Peyer's patch (tissue), 4 donors: ENCODE measurements around the gene ASPSCR1. TPM values are rescaled to one million over a fixed set of nuclear protein-coding genes. Genes with fewer than 3 reads are reported as not detected.

Source experiments
- DNase-seq, 3 donors: peaks; one replicate each; pipeline ENCODE4 v3.0.0-alpha.2; 2017 to 2019
- H3K27ac ChIP-seq, 4 donors: fragments of 200-600 bp; sonication (generic); one replicate each; pipeline ENCODE4 v1.5.1; 2016 to 2019
- H3K27me3 ChIP-seq, 2 donors: fragments of 200-600 bp; sonication (generic); one replicate each; pipeline ENCODE4 v1.5.1; 2019
- H3K36me3 ChIP-seq, 3 donors: fragments of 200-600 bp; sonication (generic); one replicate each; pipeline ENCODE4 v1.5.1; 2016 to 2019
- H3K4me1 ChIP-seq, 4 donors: fragments of 200-600 bp; sonication (generic); one replicate each; pipeline ENCODE4 v1.5.1; 2016 to 2019
- H3K4me3 ChIP-seq, 4 donors: fragments of 200-600 bp; sonication (generic); 1 replicate in 3 of 4; 2 replicates in 1 of 4; pipeline ENCODE4 v1.5.1; 2016 to 2019; ENCODE audit warnings: mild to moderate bottlenecking in 1 of 4
- H3K9me3 ChIP-seq, 4 donors: fragments of 200-600 bp; sonication (generic); one replicate each; pipeline ENCODE4 v1.5.1; 2016 to 2019; ENCODE audit warnings: mild to moderate bottlenecking in 1 of 4
- CTCF ChIP-seq, 6 experiments: fragments of 450-650 bp in 4 of 6; fragments of 200-600 bp in 2 of 6; sonication (generic) in 1 of 6; IDR thresholded peaks; one replicate each; pipeline ENCODE4 v1.5.1; 2017 to 2019; ENCODE audit warnings: antibody characterized with exemption in 6 of 6, mild to moderate bottlenecking in 3 of 6, moderate library complexity in 1 of 6
- POLR2A ChIP-seq, 2 donors: fragments of 450-650 bp; IDR thresholded peaks; one replicate each; pipeline ENCODE4 v1.5.1; 2017; ENCODE audit warnings: antibody characterized with exemption in 2 of 2, mild to moderate bottlenecking in 2 of 2, moderate library complexity in 2 of 2
- total RNA-seq, 4 donors: library from RNA; depleted of rRNA; stranded (reverse); fragments of >200 nt; gene quantifications; one replicate each; pipeline ENCODE4 v1.1.0, GENCODE V29; 2016

Gene ASPSCR1
- total RNA-seq, 4 donors from 2014 or later = 31.6 to 70.1 (median 49.9) TPM

- peak overlapping the region in 3 of 4 donors; percentile 42 to 74 (median 73) for H3K27ac ChIP-seq
- H3K4me1 ChIP-seq = peaks cover 3 to 35% (median 19%) of the 10 kb centered on the region in 4 donors
- no peaks in the 10 kb centered on the region for H3K9me3 ChIP-seq
- peaks cover 0 to 14% (median 0%) of the 10 kb centered on the region in 3 donors for H3K36me3 ChIP-seq
- TF ChIP-seq POLR2A (IDR thresholded peaks at IDR 0.05) = no peak
- TF ChIP-seq CTCF (IDR thresholded peaks at IDR 0.05) = peak; percentile 34 to 89 (median 73)
- H3K27me3 ChIP-seq = no peaks in the 10 kb centered on the region
- DNase-seq = peak; percentile 63 to 87 (median 84)
- H3K4me3 ChIP-seq = peak overlapping the region in 3 of 4 donors; percentile 76 to 92 (median 89)
Measured at GRCh38 chr17:82021107-82021899, 43.9 kb downstream of the ASPSCR1 start.

GRCh38 chr17:82021900-82022309 is 44.5 kb downstream of the ASPSCR1 start:
- Histone ChIP-seq H3K4me1 (peaks cover 3 to 35% (median 19%) of the 10 kb centered on the region in 4 donors), H3K4me3 (peak overlapping the region; percentile 61 to 92 (median 82)), H3K9me3 (no peaks in the 10 kb centered on the region), H3K27me3 (no peaks in the 10 kb centered on the region), H3K36me3 (peaks cover 0 to 14% (median 0%) of the 10 kb centered on the region in 3 donors), H3K27ac (peak overlapping the region; percentile 73 to 80 (median 77))
- TF ChIP-seq CTCF (IDR thresholded peaks at IDR 0.05) (no peak), POLR2A (IDR thresholded peaks at IDR 0.05) (no peak)
- DNase-seq = peak in 1 of 3 donors; percentile 66

GRCh38 chr17:82022310-82022980 is 45.0 kb downstream of the ASPSCR1 start, which contains the start of gene CENPX:
CENPX (minus strand) TSS chr17:82022878; CDS start chr17:82022861, 17 bp downstream.
- peaks cover 3 to 35% (median 19%) of the 10 kb centered on the region in 4 donors for H3K4me1 ChIP-seq
- no peaks in the 10 kb centered on the region for H3K9me3 ChIP-seq
- DNase-seq = no peak
- peak within 1 kb of the TSS; percentile 73 to 80 (median 77) for H3K27ac ChIP-seq
- peaks cover 0 to 14% (median 0%) of the 10 kb centered on the region in 3 donors for H3K36me3 ChIP-seq
- H3K27me3 ChIP-seq = no peaks in the 10 kb centered on the region
- peak within 1 kb of the TSS; percentile 61 to 92 (median 87) for H3K4me3 ChIP-seq
- peak; percentile 53 to 69 for TF ChIP-seq POLR2A (IDR thresholded peaks at IDR 0.05)
- no peak for TF ChIP-seq CTCF (IDR thresholded peaks at IDR 0.05)

- H3K27me3 ChIP-seq = no peaks in the 10 kb centered on the region
- DNase-seq = peak; percentile 100
- H3K4me1 ChIP-seq = peaks cover 3 to 35% (median 19%) of the 10 kb centered on the region in 4 donors
- peak within 1 kb of the TSS; percentile 61 to 92 (median 87) for H3K4me3 ChIP-seq
- no peak for TF ChIP-seq POLR2A (IDR thresholded peaks at IDR 0.05)
- TF ChIP-seq CTCF (IDR thresholded peaks at IDR 0.05) = no peak
- peak within 1 kb of the TSS; percentile 73 to 80 (median 77) for H3K27ac ChIP-seq
- H3K9me3 ChIP-seq = no peaks in the 10 kb centered on the region
- H3K36me3 ChIP-seq = peaks cover 0 to 11% (median 0%) of the 10 kb centered on the region in 3 donors
Measured at GRCh38 chr17:82022981-82023446, 45.6 kb downstream of the ASPSCR1 start, which contains the start of gene LRRC45. LRRC45 (plus strand) TSS chr17:82023305; CDS start chr17:82023644, 339 bp downstream.

- TF ChIP-seq POLR2A (IDR thresholded peaks at IDR 0.05) (no peak), CTCF (IDR thresholded peaks at IDR 0.05) (no peak)
- DNase-seq = no peak
- no peaks in the 10 kb centered on the region for H3K9me3 ChIP-seq
- peaks cover 3 to 35% (median 19%) of the 10 kb centered on the region in 4 donors for H3K4me1 ChIP-seq
- peak overlapping the region; percentile 61 to 92 (median 85) for H3K4me3 ChIP-seq
- no peaks in the 10 kb centered on the region for H3K27me3 ChIP-seq
- H3K36me3 ChIP-seq = peaks cover 0 to 6% (median 0%) of the 10 kb centered on the region in 3 donors
- H3K27ac ChIP-seq = peak overlapping the region in 3 of 4 donors; percentile 40 to 80 (median 46)
Measured at GRCh38 chr17:82023447-82024241, 46.2 kb downstream of the ASPSCR1 start.
